ENCODE results near the gene SLC27A3. TPM values are rescaled to one million over a fixed set of nuclear protein-coding genes. Genes with fewer than 3 reads are reported as not detected.

Gene SLC27A3
- total and polyA plus RNA-seq, 2 donors (not counting 3 experiments of a cell fraction or from before 2014, with no cell fraction given) = 26.6 to 34.3 TPM

DNA sequence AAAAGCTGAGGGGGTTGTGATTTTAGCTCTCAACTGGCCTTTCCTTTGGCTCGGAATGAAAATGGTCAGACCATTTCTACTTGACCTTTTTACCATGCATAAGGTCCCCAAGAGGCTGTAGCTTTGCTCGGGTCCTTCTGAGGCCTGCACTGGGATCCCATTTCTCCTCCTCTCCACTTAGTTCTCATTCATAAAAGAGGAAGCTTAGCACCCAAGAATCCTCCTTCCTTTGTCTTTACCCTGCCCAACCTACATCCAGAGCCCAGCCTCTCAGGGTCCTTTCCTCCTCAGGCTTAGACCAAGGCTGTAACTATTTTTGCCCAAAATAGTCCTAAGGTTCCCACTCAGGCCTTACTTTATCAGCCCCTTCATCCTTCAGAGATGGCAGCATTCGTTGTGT is 6.0 kb upstream of the SLC27A3 start:
- no peak overlapping the region for H3K9ac ChIP-seq (replicated peaks; ENCODE audit: extremely low read depth, insufficient read depth, low read length)
- no peaks in the 10 kb centered on the region for H3K27me3 ChIP-seq (ENCODE audit: control insufficient read depth in 2 of 2, insufficient read depth in 2 of 2, low read length in 2 of 2)
- ChIA-PET CTCF (interaction anchor here (0.7 to 6.2 kb wide), 4 partner anchors 17 to 197 kb away, joined by 3 to 83 read pairs (median 4); partner anchors contain the start of gene NPR1), POLR2A (no interaction called here)
- intact Hi-C loops (cut with micrococcal nuclease) (no loop called here), dilution Hi-C loops (cut with MboI; ENCODE audit: extremely low pct_ligation_motif_present, low sequenced_read_pairs) (no loop called here)
- FAIRE-seq (no peak), DNase-seq (ENCODE audit: low read depth, low spot score) (no peak)
- no peaks in the 10 kb centered on the region for H3K9me3 ChIP-seq (replicated peaks; ENCODE audit: control insufficient read depth, insufficient read depth, low read length)
- H3K79me2 ChIP-seq (ENCODE audit: control insufficient read depth, insufficient read depth, low read length) = no peaks in the 10 kb centered on the region
- peaks cover 5 to 24% of the 10 kb centered on the region in 2 experiments for H3K36me3 ChIP-seq (ENCODE audit: control insufficient read depth in 2 of 2, extremely low read depth in 1 of 2, insufficient read depth in 2 of 2, low read length in 2 of 2)
- H4K20me1 ChIP-seq (replicated peaks; ENCODE audit: control insufficient read depth, extremely low read depth, insufficient read depth, low read length) = no peaks in the 10 kb centered on the region
- H3K4me2 ChIP-seq (ENCODE audit: insufficient read depth, low read length) = no peak overlapping the region
- no peak overlapping the region for H2AFZ ChIP-seq (ENCODE audit: low read depth, low read length)
- TF ChIP-seq, protein P1, sequence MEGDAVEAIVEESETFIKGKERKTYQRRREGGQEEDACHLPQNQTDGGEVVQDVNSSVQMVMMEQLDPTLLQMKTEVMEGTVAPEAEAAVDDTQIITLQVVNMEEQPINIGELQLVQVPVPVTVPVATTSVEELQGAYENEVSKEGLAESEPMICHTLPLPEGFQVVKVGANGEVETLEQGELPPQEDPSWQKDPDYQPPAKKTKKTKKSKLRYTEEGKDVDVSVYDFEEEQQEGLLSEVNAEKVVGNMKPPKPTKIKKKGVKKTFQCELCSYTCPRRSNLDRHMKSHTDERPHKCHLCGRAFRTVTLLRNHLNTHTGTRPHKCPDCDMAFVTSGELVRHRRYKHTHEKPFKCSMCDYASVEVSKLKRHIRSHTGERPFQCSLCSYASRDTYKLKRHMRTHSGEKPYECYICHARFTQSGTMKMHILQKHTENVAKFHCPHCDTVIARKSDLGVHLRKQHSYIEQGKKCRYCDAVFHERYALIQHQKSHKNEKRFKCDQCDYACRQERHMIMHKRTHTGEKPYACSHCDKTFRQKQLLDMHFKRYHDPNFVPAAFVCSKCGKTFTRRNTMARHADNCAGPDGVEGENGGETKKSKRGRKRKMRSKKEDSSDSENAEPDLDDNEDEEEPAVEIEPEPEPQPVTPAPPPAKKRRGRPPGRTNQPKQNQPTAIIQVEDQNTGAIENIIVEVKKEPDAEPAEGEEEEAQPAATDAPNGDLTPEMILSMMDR (IDR thresholded peaks at IDR 0.05; ENCODE audit: extremely low read depth in 1 of 2, insufficient read depth in 1 of 2, low read depth in 1 of 2, low read length in 2 of 2) = no peak
- TF ChIP-seq POLR2AphosphoS5 (IDR thresholded peaks at IDR 0.05; ENCODE audit: insufficient read depth, low read depth, low read length) (no peak), EZH2 (IDR thresholded peaks at IDR 0.05; ENCODE audit: borderline replicate concordance, low read depth, low read length, severe bottlenecking) (no peak), POLR2A (IDR thresholded peaks at IDR 0.05; ENCODE audit: low read depth, low read length) (no peak), FOS (IDR thresholded peaks at IDR 0.05; ENCODE audit: borderline replicate concordance, insufficient read depth, low read length) (no peak), GATA2 (IDR thresholded peaks at IDR 0.05; ENCODE audit: insufficient read depth, insufficient read length, low read depth, low read length) (no peak), MYC (IDR thresholded peaks at IDR 0.05; ENCODE audit: low read depth, low read length) (no peak), JUN (IDR thresholded peaks at IDR 0.05; ENCODE audit: borderline replicate concordance, insufficient read depth, insufficient read length, low read depth) (no peak)
- TF ChIP-seq, protein P2, sequence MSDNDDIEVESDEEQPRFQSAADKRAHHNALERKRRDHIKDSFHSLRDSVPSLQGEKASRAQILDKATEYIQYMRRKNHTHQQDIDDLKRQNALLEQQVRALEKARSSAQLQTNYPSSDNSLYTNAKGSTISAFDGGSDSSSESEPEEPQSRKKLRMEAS (IDR thresholded peaks at IDR 0.05; ENCODE audit: insufficient read depth, insufficient read length) = no peak
- no peaks in the 10 kb centered on the region for H3K9me1 ChIP-seq (replicated peaks; ENCODE audit: control insufficient read depth, extremely low read depth, insufficient read depth, low read length)
- peaks cover 33% of the 10 kb centered on the region for H3K4me1 ChIP-seq (ENCODE audit: control insufficient read depth, extremely low read depth, insufficient read depth, low read length)
- no peak overlapping the region for H3K27ac ChIP-seq (ENCODE audit: insufficient read depth, low read depth, low read length)
- no peak overlapping the region for H3K4me3 ChIP-seq (replicated peaks in 1 of 3; ENCODE audit: insufficient read depth in 1 of 3, low read depth in 1 of 3, low read length in 3 of 3)
- no TSS peak for BruUV-seq (replicated peaks)
